CD4-positive, alpha-beta T cell (primary cell): ENCODE results near the gene SPP2. TPM values are rescaled to one million over a fixed set of nuclear protein-coding genes. Genes with fewer than 3 reads are reported as not detected.
A peak's percentile ranks its signal among the peaks of the same experiment; 100 is the strongest.

Experiments used
- ATAC-seq: fragments of 200-7000 bp; cut with Tn5 transposase; one replicate; pipeline ENCODE4 v1.10.0; 2022; ENCODE audit warnings: mild to moderate bottlenecking; ENCODE audit not compliant: poor library complexity
- CTCF ChIA-PET: fragments of 350-600 bp; sonication (Branson Sonifier 250); formaldehyde crosslinking; loops from one replicate; lab custom pipeline; 2021; ENCODE audit warnings: antibody characterized with exemption, inconsistent platforms; lab: Charles Lee
- POLR2A ChIA-PET: fragments of 350-600 bp; sonication (Branson Sonifier 250); formaldehyde crosslinking; loops from one replicate; lab custom pipeline; 2021; ENCODE audit warnings: antibody characterized with exemption, inconsistent platforms; lab: Charles Lee
- DNase-seq, 14 experiments: peaks; one replicate each; pipeline ENCODE4 v3.0.0-alpha.2; 2013 to 2020; ENCODE audit warnings: mixed read lengths in 2 of 14
- H3K27ac ChIP-seq, 2 donors: one replicate each; pipeline versions ENCODE4 v1.5.1 to v1.7.0; 2013; ENCODE audit warnings: low read length in 2 of 2, low read depth in 1 of 2, mild to moderate bottlenecking in 1 of 2
- H3K27me3 ChIP-seq, 2 experiments: 1 replicate in 1 of 2; 2 replicates in 1 of 2; pipeline versions ENCODE4 v1.6.1 to v1.7.0; 2013; ENCODE audit warnings: low read length in 2 of 2, control low read depth in 1 of 2, mild to moderate bottlenecking in 1 of 2, moderate library complexity in 1 of 2; ENCODE audit not compliant: insufficient read depth in 2 of 2, control insufficient read depth in 1 of 2
- H3K36me3 ChIP-seq: one replicate; pipeline ENCODE4 v1.6.1; 2013; ENCODE audit warnings: low read length, control low read depth; ENCODE audit not compliant: insufficient read depth
- H3K4me1 ChIP-seq: one replicate; pipeline ENCODE4 v1.6.1; 2013; ENCODE audit warnings: low read length, control low read depth; ENCODE audit not compliant: insufficient read depth
- H3K4me3 ChIP-seq: one replicate; pipeline ENCODE4 v1.5.1; 2013; ENCODE audit warnings: mild to moderate bottlenecking, low read length, moderate library complexity
- H3K9me3 ChIP-seq, 2 experiments: 1 replicate in 1 of 2; 2 replicates in 1 of 2; pipeline versions ENCODE4 v1.6.1 to v1.7.0; 2013; ENCODE audit warnings: low read length in 2 of 2, mild to moderate bottlenecking in 2 of 2, control low read depth in 1 of 2, moderate library complexity in 1 of 2; ENCODE audit not compliant: control insufficient read depth in 1 of 2, insufficient read depth in 1 of 2
- H3K27ac Mint-ChIP-seq: one replicate; pipeline ENCODE4 v1.8.0; 2020; ENCODE audit warnings: mixed read lengths
- H3K27me3 Mint-ChIP-seq: one replicate; pipeline ENCODE4 v1.8.0; 2021; ENCODE audit warnings: mixed read lengths
- H3K36me3 Mint-ChIP-seq: one replicate; pipeline ENCODE4 v1.8.0; 2021; ENCODE audit warnings: low read depth, mixed read lengths
- H3K4me1 Mint-ChIP-seq: one replicate; pipeline ENCODE4 v1.8.0; 2021; ENCODE audit warnings: low read depth, mixed read lengths
- H3K4me3 Mint-ChIP-seq: one replicate; pipeline ENCODE4 v1.8.0; 2020; ENCODE audit warnings: mild to moderate bottlenecking, mixed read lengths
- H3K9me3 Mint-ChIP-seq: one replicate; pipeline ENCODE4 v1.8.0; 2020; ENCODE audit warnings: mixed read lengths
- intact Hi-C, 2 experiments: fragments of 100-400 bp; cut with DNase I in 1 of 2; cut with micrococcal nuclease in 1 of 2; formaldehyde crosslinking; loops; one replicate each; pipeline versions ENCODE4 v1.15.1 to v1.9.0; 2023 to 2025; cut with DNase I, micrococcal nuclease
- total RNA-seq, 174 experiments: library from RNA in 2 of 174; stranded (reverse) in 2 of 174; gene quantifications; one replicate each; pipeline ENCODE4 v1.2.3 and lab custom pipeline; 2021 to 2026
- TF ChIP-seq, protein P1 (sequence below): fragments of 200-600 bp; IDR thresholded peaks from one replicate; pipeline ENCODE4 v1.8.0; 2022; ENCODE audit warnings: antibody characterized with exemption, mild to moderate bottlenecking

Gene SPP2
- total RNA-seq, 2 experiments from 2014 or later = not detected

DNA sequence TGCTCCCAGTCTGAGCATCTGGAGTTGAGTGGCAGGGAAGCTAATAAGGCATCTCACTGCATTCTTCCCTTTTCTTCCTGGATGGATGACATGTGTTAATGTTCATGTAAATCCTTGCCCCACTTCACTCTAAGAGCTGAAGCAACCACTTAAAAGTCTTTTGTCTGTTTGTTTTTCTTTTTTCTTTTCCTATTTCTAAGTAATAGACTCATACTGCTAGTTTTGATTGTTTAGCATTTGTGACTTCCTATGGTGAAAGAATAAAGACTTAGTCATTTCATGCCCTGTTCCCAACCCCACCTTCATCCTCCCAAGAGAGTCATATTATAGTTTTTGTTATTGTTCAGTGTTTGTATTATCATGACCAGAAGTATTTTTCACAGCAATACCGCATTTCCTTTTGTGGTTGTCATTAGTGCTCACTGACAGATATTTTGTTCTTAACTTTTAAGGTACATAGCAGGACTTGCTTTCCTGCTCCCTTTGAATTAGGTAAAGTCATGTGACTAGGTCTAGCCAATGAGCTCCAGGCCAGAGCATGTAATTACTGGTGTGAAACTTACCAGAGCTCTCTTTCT lies 18.1 kb upstream of the SPP2 start:
- peak overlapping the region; percentile 3 for H3K27ac Mint-ChIP-seq

DNA sequence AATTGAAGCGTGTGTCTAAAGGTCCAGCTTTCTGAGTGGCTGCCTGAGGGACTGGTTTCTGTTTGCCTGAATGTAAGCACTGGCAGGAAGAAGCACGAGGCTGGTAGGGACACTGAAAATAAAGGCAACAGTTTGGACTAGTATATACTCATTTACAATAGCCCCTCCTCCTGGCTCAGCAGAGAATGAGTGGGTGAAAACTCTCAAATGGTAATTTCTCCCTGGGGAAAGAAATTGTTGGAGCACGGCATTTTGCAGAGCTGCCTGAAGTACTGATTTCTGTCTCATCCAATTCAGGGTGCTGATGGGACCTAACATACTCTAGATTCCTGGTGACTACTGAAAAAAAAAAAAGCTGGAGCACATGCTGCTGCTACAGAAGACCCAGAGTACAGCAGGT lies 17.3 kb upstream of the SPP2 start:
- DNase-seq (peak in 1 of 14 experiments; percentile 27), ATAC-seq (no peak)
- Histone ChIP-seq H3K4me3 (no peak overlapping the region), H3K36me3 (no peaks in the 10 kb centered on the region), H3K27ac (no peak overlapping the region), H3K9me3 (peaks cover 11 to 26% of the 10 kb centered on the region in 2 experiments), H3K4me1 (peaks cover 39% of the 10 kb centered on the region), H3K27me3 (no peaks in the 10 kb centered on the region)
- Mint-ChIP-seq H3K36me3 (peaks cover 5% of the 10 kb centered on the region), H3K4me1 (peaks cover 30% of the 10 kb centered on the region), H3K9me3 (peaks cover 9% of the 10 kb centered on the region), H3K4me3 (no peak overlapping the region), H3K27me3 (peaks cover 4% of the 10 kb centered on the region), H3K27ac (no peak overlapping the region)
- TF ChIP-seq, protein P1, sequence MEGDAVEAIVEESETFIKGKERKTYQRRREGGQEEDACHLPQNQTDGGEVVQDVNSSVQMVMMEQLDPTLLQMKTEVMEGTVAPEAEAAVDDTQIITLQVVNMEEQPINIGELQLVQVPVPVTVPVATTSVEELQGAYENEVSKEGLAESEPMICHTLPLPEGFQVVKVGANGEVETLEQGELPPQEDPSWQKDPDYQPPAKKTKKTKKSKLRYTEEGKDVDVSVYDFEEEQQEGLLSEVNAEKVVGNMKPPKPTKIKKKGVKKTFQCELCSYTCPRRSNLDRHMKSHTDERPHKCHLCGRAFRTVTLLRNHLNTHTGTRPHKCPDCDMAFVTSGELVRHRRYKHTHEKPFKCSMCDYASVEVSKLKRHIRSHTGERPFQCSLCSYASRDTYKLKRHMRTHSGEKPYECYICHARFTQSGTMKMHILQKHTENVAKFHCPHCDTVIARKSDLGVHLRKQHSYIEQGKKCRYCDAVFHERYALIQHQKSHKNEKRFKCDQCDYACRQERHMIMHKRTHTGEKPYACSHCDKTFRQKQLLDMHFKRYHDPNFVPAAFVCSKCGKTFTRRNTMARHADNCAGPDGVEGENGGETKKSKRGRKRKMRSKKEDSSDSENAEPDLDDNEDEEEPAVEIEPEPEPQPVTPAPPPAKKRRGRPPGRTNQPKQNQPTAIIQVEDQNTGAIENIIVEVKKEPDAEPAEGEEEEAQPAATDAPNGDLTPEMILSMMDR = no peak
- intact Hi-C loops = no loop called here
- ChIA-PET CTCF (no interaction called here), POLR2A (interaction anchor here (0.9 to 1.4 kb wide), 2 partner anchors 42 to 43 kb away, joined by 3 to 4 read pairs; no protein-coding TSS in a partner anchor)

More for the DNA sequence above, 18.1 kb upstream of the SPP2 start:
- H3K36me3 Mint-ChIP-seq = peaks cover 5% of the 10 kb centered on the region
- no peak overlapping the region for H3K27ac ChIP-seq
- H3K9me3 Mint-ChIP-seq = peaks cover 7% of the 10 kb centered on the region
- ChIA-PET CTCF (interaction anchor here (0.8 kb wide), 1 partner anchor 14 kb away, joined by 3 read pairs; no protein-coding TSS in a partner anchor), POLR2A (interaction anchor here (1.0 to 1.4 kb wide), 2 partner anchors 10 to 42 kb away, joined by 4 read pairs; no protein-coding TSS in a partner anchor)
- H3K27me3 ChIP-seq = no peaks in the 10 kb centered on the region
- peak in 9 of 14 experiments; percentile 8 to 91 (median 27) for DNase-seq
- no peaks in the 10 kb centered on the region for H3K36me3 ChIP-seq
- no peak overlapping the region for H3K4me3 ChIP-seq
- H3K4me1 ChIP-seq = peaks cover 47% of the 10 kb centered on the region
- H3K4me3 Mint-ChIP-seq = peak overlapping the region; percentile 0
- peak; percentile 83 for ATAC-seq
- peaks cover 4% of the 10 kb centered on the region for H3K27me3 Mint-ChIP-seq
- H3K4me1 Mint-ChIP-seq = peaks cover 36% of the 10 kb centered on the region
- peaks cover 11 to 26% of the 10 kb centered on the region in 2 experiments for H3K9me3 ChIP-seq
- TF ChIP-seq, protein P1 = no peak
- intact Hi-C loops = no loop called here

DNA sequence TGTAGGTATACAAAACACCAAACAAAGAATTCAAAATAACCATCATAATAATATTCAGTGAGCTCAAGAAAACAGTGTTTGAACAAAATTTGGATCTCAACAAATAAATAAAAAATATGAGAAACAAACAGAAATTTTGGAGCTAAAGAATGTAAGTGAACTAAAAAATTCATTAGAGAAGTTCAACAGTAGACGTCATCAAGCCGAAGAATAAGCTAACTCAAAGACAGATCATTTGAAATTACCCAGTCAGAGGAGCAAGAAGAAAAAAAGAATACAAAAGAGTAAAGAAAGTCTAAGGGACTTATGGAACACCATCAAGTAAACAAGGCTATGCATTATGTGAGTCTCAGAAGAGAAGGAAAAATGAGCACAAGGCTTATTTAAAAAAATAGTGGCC lies 16.6 kb upstream of the SPP2 start:
- H3K9me3 ChIP-seq = peaks cover 11 to 26% of the 10 kb centered on the region in 2 experiments
- no peaks in the 10 kb centered on the region for H3K36me3 ChIP-seq
- peaks cover 4% of the 10 kb centered on the region for H3K27me3 Mint-ChIP-seq
- TF ChIP-seq, protein P1 = no peak
- H3K4me3 Mint-ChIP-seq = no peak overlapping the region
- H3K4me1 Mint-ChIP-seq = peaks cover 25% of the 10 kb centered on the region
- DNase-seq (no peak), ATAC-seq (no peak)
- H3K27ac ChIP-seq = no peak overlapping the region
- H3K4me1 ChIP-seq = peaks cover 33% of the 10 kb centered on the region
- no peak overlapping the region for H3K27ac Mint-ChIP-seq
- H3K36me3 Mint-ChIP-seq = peaks cover 5% of the 10 kb centered on the region
- POLR2A ChIA-PET = interaction anchor here (0.9 kb wide), 1 partner anchor 43 kb away, joined by 3 read pairs; no protein-coding TSS in a partner anchor
- no peaks in the 10 kb centered on the region for H3K27me3 ChIP-seq
- CTCF ChIA-PET = no interaction called here
- intact Hi-C loops = no loop called here
- H3K4me3 ChIP-seq = no peak overlapping the region
- peaks cover 11% of the 10 kb centered on the region for H3K9me3 Mint-ChIP-seq
